ENCODE measurements around the gene PAQR4.

DNA sequence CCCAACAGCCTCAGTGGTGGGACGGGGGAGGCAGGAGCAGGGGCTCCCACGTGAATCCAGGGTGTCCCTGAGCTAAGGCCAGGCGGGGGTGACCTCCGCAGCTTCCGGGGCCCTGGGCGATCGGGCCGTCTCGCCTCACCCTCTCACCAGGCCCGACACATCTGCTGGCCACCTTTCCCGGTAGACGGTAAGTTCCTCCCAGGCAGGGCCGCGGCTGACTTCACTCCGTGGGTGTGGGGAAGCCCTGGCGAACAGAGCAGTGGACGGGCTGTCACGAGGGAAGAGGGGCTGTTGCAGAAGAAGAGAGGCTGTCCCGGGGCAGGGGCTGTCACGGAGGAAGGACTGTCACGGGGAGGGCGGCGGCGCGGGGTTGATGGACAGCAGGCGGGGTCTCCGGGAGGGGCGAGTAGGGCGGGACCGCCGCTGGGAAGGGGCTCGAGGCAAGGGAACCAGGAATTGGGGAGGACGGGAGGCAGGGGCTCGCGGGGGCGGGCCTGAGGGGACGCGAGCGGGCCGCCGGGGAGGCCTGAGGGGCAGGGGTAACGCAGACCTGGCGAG, 10.6 kb downstream of the PAQR4 start:
- TF ChIP-seq, protein P1, sequence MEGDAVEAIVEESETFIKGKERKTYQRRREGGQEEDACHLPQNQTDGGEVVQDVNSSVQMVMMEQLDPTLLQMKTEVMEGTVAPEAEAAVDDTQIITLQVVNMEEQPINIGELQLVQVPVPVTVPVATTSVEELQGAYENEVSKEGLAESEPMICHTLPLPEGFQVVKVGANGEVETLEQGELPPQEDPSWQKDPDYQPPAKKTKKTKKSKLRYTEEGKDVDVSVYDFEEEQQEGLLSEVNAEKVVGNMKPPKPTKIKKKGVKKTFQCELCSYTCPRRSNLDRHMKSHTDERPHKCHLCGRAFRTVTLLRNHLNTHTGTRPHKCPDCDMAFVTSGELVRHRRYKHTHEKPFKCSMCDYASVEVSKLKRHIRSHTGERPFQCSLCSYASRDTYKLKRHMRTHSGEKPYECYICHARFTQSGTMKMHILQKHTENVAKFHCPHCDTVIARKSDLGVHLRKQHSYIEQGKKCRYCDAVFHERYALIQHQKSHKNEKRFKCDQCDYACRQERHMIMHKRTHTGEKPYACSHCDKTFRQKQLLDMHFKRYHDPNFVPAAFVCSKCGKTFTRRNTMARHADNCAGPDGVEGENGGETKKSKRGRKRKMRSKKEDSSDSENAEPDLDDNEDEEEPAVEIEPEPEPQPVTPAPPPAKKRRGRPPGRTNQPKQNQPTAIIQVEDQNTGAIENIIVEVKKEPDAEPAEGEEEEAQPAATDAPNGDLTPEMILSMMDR (conservative IDR thresholded peaks at IDR 0.05 in 1 of 2, IDR thresholded peaks at IDR 0.05 in 1 of 2; ENCODE audit: extremely low read depth in 1 of 2, insufficient read depth in 1 of 2, low read depth in 1 of 2, low read length in 2 of 2), result no peak
- TF ChIP-seq EZH2 (IDR thresholded peaks at IDR 0.05; ENCODE audit: borderline replicate concordance, low read length), result no peak
